Fibroblast of peridontal ligament (primary cell): ENCODE data around the gene KCNA3.
"Not testable (repeated sequence)": the region's sequence is repeated elsewhere in the genome, so short reads cannot be mapped to it uniquely, and the experiment has no call there.

ENCODE experiments used
- DNase-seq: peaks from one replicate; pipeline ENCODE4 v3.0.0-alpha.2; 2010; ENCODE audit errors: extremely low read depth

KCNA3 gene

GRCh38 chr1:110680036-110680735, 5.4 kb upstream of the KCNA3 start:
- DNase-seq = no peak

- DNase-seq = no peak
These were observed 2.8 kb upstream of the KCNA3 start for GRCh38 chr1:110677526-110677925.

GRCh38 chr1:110676970-110677369, 2.2 kb upstream of the KCNA3 start:
- DNase-seq = no peak

GRCh38 chr1:110675060-110675791, 486 bp upstream of the KCNA3 start:
- no peak for DNase-seq

- DNase-seq = no peak
These were observed 869 bp downstream of the KCNA3 start for GRCh38 chr1:110673805-110674336.

GRCh38 chr1:110673197-110673701, 1.5 kb downstream of the KCNA3 start:
- DNase-seq = no peak

GRCh38 chr1:110672753-110673108, 2.0 kb downstream of the KCNA3 start:
- no peak for DNase-seq

GRCh38 chr1:110672001-110672752, 2.6 kb downstream of the KCNA3 start:
- no peak for DNase-seq

- no peak for DNase-seq
These were observed 3.4 kb downstream of the KCNA3 start for GRCh38 chr1:110671361-110671760.

- DNase-seq = no peak
These were observed 6.2 kb downstream of the KCNA3 start for GRCh38 chr1:110668549-110668948.

- DNase-seq = no peak
These were observed 7.0 kb downstream of the KCNA3 start for GRCh38 chr1:110667776-110668175.

GRCh38 chr1:110663241-110663640, 11.5 kb downstream of the KCNA3 start:
- no peak for DNase-seq

GRCh38 chr1:110659559-110659958, 15.2 kb downstream of the KCNA3 start:
- not testable (repeated sequence) for DNase-seq

- no peak for DNase-seq
These were observed 17.4 kb downstream of the KCNA3 start for GRCh38 chr1:110657351-110657750.

- no peak for DNase-seq
These were observed 24.1 kb downstream of the KCNA3 start for GRCh38 chr1:110650609-110651008.

- no peak for DNase-seq
These were observed 26.3 kb downstream of the KCNA3 start for GRCh38 chr1:110648417-110648816.

GRCh38 chr1:110647254-110647891, 27.4 kb downstream of the KCNA3 start:
- DNase-seq = peak; percentile 8

- peak; percentile 3 for DNase-seq
These were observed 28.7 kb downstream of the KCNA3 start for GRCh38 chr1:110645821-110646735.

GRCh38 chr1:110645211-110645610, 29.5 kb downstream of the KCNA3 start:
- DNase-seq = no peak

GRCh38 chr1:110643879-110644472, 30.8 kb downstream of the KCNA3 start:
- no peak for DNase-seq
